Measurements from ENCODE around the gene ZDHHC13. TPM values are rescaled to one million over a fixed set of nuclear protein-coding genes. Genes with fewer than 3 reads are reported as not detected.

ZDHHC13 gene
- total and polyA plus RNA-seq, 10 of the 15 experiments (the other 5 are each of a cell fraction or from before 2014, with no cell fraction given): 8.5 to 34.2 (median 20.4) TPM

GRCh38 chr11:19088791-19089190 is 28.2 kb upstream of the ZDHHC13 start:
- no peak overlapping the region for H2AFZ ChIP-seq (ENCODE audit: control insufficient read depth, low read depth, low read length)
- H3K4me2 ChIP-seq (ENCODE audit: control insufficient read depth, insufficient read depth): no peak overlapping the region
- no peak for TF ChIP-seq ATF2 (IDR thresholded peaks at IDR 0.05; ENCODE audit: low read length)
- ChIA-PET POLR2A (no interaction called here), SMC1A (ENCODE audit: uncharacterized antibody, unreplicated experiment) (interaction anchor here (0.8 to 1.5 kb wide), 2 partner anchors 11 to 13 kb away, joined by 4 to 5 read pairs; no protein-coding TSS in a partner anchor), CTCF (interaction anchor here (1.7 to 3.3 kb wide), 2 partner anchors 12 to 18 kb away, joined by 4 to 13 read pairs; no protein-coding TSS in a partner anchor), RAD21 (ENCODE audit: unreplicated experiment) (no interaction called here)
- no peaks in the 10 kb centered on the region for H3K4me1 ChIP-seq (ENCODE audit: control insufficient read depth, insufficient read depth, low read length)
- no peaks in the 10 kb centered on the region for H3K79me2 ChIP-seq (ENCODE audit: control insufficient read depth, insufficient read depth, low read length)
- DNase-seq (ENCODE audit: low read depth, low spot score) (no peak), FAIRE-seq (no peak), ATAC-seq (no peak)
- no peaks in the 10 kb centered on the region for H3K9me3 ChIP-seq (replicated peaks; ENCODE audit: control insufficient read depth, insufficient read depth, low read length)
- H3K9ac ChIP-seq (ENCODE audit: control insufficient read depth, insufficient read depth, low read length): no peak overlapping the region
- no peak overlapping the region for H3K27ac ChIP-seq (ENCODE audit: control insufficient read depth, insufficient read depth)
- in situ Hi-C loops (cut with MboI): no loop called here
- no TSS peak for BruUV-seq (replicated peaks)
- 46% methylated on average over 4 of the region's 4 CpGs for WGBS (ENCODE audit: insufficient coverage, insufficient replicate concordance, low lambda C conversion rate, missing lambda C conversion rate)
- no peak overlapping the region for H3K4me3 ChIP-seq
- intact Hi-C loops (cut with micrococcal nuclease; ENCODE audit: unreplicated experiment): no loop called here
- no peaks in the 10 kb centered on the region for H3K27me3 ChIP-seq (replicated peaks in 1 of 2; ENCODE audit: control insufficient read depth in 2 of 2, insufficient read depth in 2 of 2, low read length in 1 of 2)
- no peaks in the 10 kb centered on the region for H3K36me3 ChIP-seq (ENCODE audit: control insufficient read depth in 2 of 2, insufficient read depth in 2 of 2, low read length in 1 of 2)
- no peaks in the 10 kb centered on the region for H4K20me1 ChIP-seq (ENCODE audit: control insufficient read depth, insufficient read depth)

- CTCF ChIA-PET: interaction anchor here (1.7 to 3.3 kb wide), 2 partner anchors 13 to 19 kb away, joined by 4 to 13 read pairs; no protein-coding TSS in a partner anchor
These were observed 27.5 kb upstream of the ZDHHC13 start for GRCh38 chr11:19089421-19089820.

More at GRCh38 chr11:19089421-19089820, 27.5 kb upstream of the ZDHHC13 start:
- in situ Hi-C loops (cut with MboI) (no loop called here), intact Hi-C loops (cut with micrococcal nuclease; ENCODE audit: unreplicated experiment) (no loop called here)
- H4K20me1 ChIP-seq (ENCODE audit: control insufficient read depth, insufficient read depth): no peaks in the 10 kb centered on the region
- H2AFZ ChIP-seq (ENCODE audit: control insufficient read depth, low read depth, low read length): no peak overlapping the region
- H3K9ac ChIP-seq (ENCODE audit: control insufficient read depth, insufficient read depth, low read length): no peak overlapping the region
- POLR2A ChIA-PET: no interaction called here
- 54% methylated on average over 5 of the region's 5 CpGs for WGBS (ENCODE audit: insufficient coverage, insufficient replicate concordance, low lambda C conversion rate, missing lambda C conversion rate)
- TF ChIP-seq CTCF (IDR thresholded peaks at IDR 0.05 in 2 of 3, conservative IDR thresholded peaks at IDR 0.05 in 1 of 3; ENCODE audit: control insufficient read depth in 2 of 3, extremely low read depth in 1 of 3, insufficient read depth in 1 of 3, low read depth in 3 of 3, low read length in 3 of 3) (no peak), SIN3A (IDR thresholded peaks at IDR 0.05; ENCODE audit: low read depth, low read length) (no peak), KLF5 (IDR thresholded peaks at IDR 0.05; ENCODE audit: partially characterized antibody) (no peak), PAX8 (IDR thresholded peaks at IDR 0.05) (no peak)
- ATAC-seq: no peak
- H3K4me2 ChIP-seq (ENCODE audit: control insufficient read depth, insufficient read depth): no peak overlapping the region
- RAD21 ChIA-PET (ENCODE audit: unreplicated experiment): no interaction called here
- H3K79me2 ChIP-seq (ENCODE audit: control insufficient read depth, insufficient read depth, low read length): no peaks in the 10 kb centered on the region
- FAIRE-seq: no peak
- no peaks in the 10 kb centered on the region for H3K9me3 ChIP-seq (replicated peaks; ENCODE audit: control insufficient read depth, insufficient read depth, low read length)
- SMC1A ChIA-PET (ENCODE audit: uncharacterized antibody, unreplicated experiment): interaction anchor here (0.8 kb wide), 1 partner anchor 14 kb away, joined by 4 read pairs; no protein-coding TSS in a partner anchor
- H3K36me3 ChIP-seq (ENCODE audit: control insufficient read depth in 2 of 2, insufficient read depth in 2 of 2, low read length in 1 of 2): no peaks in the 10 kb centered on the region
- no peak overlapping the region for H3K27ac ChIP-seq (ENCODE audit: control insufficient read depth, insufficient read depth)
- BruUV-seq (replicated peaks): no TSS peak
- no peaks in the 10 kb centered on the region for H3K4me1 ChIP-seq (ENCODE audit: control insufficient read depth, insufficient read depth, low read length)
- H3K4me3 ChIP-seq: no peak overlapping the region
- DNase-seq (ENCODE audit: low read depth, low spot score): no peak
- no peaks in the 10 kb centered on the region for H3K27me3 ChIP-seq (replicated peaks in 1 of 2; ENCODE audit: control insufficient read depth in 2 of 2, insufficient read depth in 2 of 2, low read length in 1 of 2)
